Islet of Langerhans (tissue), 1 donor: ENCODE results near the gene SQOR.
A peak's percentile ranks its signal among the peaks of the same experiment; 100 is the strongest.

Experiments used
- FAIRE-seq: peaks from one replicate; lab custom pipeline; 2011; peaks lifted over from hg19 to GRCh38; lab: Jason Lieb, UNC

The SQOR gene

GRCh38 chr15:45714590-45715488, 80.0 kb downstream of the SQOR start:
- FAIRE-seq = peak; percentile 64

DNA sequence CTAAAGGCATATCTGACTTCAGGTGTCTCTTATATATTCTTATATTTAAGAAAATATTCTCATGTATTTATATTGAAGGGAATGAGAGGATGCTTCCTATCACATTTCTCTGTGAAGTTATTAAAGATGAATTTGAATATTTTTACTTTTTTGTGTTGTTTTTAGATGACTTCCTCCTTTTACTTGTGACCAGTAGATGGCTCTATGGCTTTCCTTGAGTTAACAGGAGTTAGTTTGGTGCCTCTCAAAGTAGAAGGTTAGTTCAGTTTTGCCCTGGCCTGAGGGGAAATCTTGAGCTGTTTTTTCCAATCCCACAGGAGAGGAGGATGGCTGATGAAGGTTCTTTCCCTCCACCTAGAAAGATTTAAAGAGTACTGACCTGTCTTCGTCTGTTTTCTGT, 80.7 kb downstream of the SQOR start:
- no peak for FAIRE-seq

GRCh38 chr15:45719490-45719889, 84.7 kb downstream of the SQOR start:
- FAIRE-seq = no peak

DNA sequence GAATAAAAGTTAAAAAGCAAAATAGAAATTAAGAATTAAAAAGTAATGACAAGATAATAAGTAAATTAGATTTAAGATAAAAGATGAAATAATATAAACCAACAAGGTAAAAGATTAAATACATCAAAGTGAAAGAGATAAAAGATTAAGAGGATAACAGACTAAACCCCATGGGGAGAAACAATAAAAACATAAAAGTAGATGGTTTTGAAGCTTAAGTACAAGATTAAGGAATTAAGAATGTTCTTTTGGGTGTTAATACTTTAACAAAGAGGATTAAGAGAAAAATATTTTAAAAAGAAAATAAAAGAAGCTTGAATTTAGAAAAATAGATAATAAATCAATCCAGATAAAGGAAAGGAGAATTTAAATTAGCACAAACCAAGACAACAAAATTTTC, 85.4 kb downstream of the SQOR start:
- no peak for FAIRE-seq

DNA sequence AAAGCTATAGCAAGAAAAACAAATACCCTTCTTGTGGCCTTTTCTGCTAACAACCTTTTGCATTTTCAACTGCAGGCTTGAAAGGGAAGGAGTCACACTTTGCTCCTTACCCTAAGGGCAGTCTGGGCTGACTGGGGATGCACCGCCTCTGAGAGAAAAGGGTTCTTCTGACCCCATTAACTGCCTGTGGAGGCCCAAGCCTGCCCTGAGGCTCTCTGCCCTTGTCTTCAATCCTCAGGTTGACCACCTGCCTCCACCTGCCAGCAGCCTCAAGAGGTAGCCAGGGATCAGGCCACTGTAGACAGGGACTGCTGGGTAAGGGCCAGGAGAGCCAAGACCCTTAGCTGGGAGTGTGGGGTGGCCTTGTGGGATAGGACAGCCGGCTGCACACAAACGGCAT, 93.8 kb downstream of the SQOR start:
- FAIRE-seq = no peak

- FAIRE-seq = no peak
Measured at GRCh38 chr15:45729141-45729540, 94.3 kb downstream of the SQOR start.

GRCh38 chr15:45731343-45731742, 96.5 kb downstream of the SQOR start:
- FAIRE-seq = no peak

DNA sequence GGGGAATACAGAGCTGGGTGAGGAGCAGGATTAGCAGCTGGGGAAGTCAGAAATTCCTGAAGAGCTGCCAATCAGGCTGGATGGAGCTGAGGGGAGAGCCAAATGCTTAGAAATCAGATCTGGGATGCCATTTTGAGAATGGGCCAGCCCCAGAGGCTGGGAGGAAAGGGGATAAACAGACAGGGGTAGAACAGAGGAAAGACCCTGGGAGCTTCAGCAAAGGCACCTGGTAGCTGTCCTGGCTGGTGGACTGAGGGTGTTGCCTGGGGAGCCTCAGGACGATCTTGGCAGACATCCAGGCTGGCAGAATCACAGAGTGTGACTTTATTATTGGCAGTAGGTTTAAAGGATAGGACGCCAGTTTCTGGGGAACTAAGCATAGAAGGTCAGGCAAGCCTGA, 97.8 kb downstream of the SQOR start:
- FAIRE-seq = no peak

- no peak for FAIRE-seq
Measured at GRCh38 chr15:45734260-45734711, 99.5 kb downstream of the SQOR start.
